GM19467 (cell line): ENCODE data around the gene CCDC157.

ENCODE experiments used
- ATAC-seq: cut with Tn5 transposase; IDR thresholded peaks from one replicate; pipeline ENCODE4 v1.9.1; 2021; ENCODE audit warnings: mild to moderate bottlenecking, moderate library complexity; ENCODE audit not compliant: unreplicated experiment

CCDC157 gene

DNA sequence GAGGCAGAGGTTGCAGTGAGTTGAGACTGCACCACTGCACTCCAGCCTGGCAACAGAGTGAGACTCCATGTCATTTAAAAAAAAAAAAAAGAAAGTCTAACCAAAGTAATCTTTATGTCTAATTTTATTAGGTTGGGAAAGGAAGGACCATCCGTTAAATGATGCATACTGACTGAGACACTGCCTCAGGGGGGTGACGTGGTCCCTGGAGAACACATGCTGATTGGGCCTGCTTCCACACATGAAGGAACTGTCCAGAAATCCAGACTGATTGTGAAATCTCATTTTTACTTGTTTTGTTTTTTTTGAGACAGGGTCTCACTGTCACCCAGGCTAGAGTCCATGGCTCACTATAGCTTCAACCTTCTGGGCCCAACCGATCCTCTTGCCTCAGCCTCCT, 5.6 kb upstream of the CCDC157 start:
- no peak for ATAC-seq

DNA sequence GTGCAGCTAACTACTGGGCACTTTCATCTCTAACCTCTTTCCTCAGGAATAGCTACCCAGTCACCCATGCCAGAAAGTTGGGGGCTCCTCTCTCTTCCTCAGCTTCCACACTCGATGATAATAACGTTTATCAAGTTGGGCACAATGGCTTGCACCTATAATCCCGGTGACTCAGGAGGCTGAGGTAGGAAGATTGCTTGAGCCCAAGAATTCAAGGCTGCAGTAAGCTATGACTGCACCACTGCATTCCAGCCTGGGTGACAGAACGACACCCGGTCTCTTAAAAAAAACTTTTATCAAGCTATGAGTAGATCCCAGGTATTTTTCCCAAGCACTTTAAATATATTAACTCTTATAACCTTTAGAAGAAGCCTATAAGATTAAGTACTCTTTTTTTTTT, 2.2 kb upstream of the CCDC157 start:
- no peak for ATAC-seq

DNA sequence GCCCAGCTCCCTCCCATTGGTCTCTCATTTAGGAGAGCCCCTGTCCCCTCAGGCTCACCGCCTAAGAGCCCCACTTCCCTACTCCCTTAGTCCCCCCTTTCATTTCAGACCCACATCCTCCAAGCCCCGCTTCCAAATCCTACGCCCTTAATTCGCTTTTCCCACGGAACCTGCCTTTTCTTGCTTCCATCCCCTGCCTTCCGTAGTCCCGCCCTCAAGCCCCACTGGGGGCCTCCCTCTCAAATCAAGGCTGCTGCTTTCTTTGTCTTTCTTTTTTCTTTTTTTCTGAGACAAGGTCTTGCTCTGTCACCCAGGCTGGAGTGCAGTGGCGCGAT, 396 bp downstream of the CCDC157 start:
- ATAC-seq, result no peak

DNA sequence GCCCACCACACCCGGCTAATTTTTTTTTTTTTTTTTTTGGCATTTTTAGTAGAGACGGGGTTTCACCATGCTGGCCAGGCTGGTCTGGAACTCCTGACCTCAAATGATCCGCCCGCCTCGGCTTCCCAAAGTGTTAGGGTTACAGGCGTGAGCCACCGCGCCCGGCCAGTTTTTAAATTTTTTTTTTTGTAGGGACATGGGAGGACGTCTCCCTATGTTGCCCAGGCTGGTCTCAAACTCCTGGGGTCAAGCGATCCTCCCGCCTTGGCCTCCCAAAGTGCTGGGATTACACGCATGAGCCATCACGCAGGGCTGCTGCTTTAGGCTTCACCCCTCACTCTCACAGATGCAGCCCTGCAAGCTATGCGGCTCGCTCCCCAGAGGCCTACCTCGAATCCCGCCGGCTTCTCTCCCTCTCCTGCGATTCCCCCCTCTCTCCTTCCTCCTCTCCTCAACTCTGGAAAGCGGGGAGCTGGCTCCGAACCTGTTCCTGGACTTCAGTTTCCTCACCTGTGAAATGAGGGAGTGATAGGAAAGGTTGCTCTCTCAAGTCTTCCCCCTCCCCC, 926 bp downstream of the CCDC157 start:
- ATAC-seq, result no peak

DNA sequence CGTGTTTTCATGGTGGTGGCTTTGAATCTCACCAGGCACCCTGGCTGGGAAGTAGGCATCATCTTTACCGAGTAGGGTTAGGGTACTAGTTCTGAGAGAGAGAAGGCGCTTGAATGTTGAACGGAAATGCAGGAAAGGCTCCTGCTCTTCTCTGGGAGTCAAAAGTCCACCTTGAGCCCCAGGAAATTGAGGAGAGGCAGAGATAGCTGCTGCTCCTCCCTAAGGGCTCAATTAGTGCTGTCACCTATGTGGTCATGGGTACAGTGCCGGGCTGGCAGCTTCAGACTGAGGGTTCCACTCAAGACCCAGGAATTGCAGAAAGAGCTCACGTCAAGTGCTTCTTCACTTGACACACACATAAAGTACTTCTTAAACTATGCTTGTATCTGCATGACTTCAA, 1.7 kb downstream of the CCDC157 start:
- no peak for ATAC-seq

DNA sequence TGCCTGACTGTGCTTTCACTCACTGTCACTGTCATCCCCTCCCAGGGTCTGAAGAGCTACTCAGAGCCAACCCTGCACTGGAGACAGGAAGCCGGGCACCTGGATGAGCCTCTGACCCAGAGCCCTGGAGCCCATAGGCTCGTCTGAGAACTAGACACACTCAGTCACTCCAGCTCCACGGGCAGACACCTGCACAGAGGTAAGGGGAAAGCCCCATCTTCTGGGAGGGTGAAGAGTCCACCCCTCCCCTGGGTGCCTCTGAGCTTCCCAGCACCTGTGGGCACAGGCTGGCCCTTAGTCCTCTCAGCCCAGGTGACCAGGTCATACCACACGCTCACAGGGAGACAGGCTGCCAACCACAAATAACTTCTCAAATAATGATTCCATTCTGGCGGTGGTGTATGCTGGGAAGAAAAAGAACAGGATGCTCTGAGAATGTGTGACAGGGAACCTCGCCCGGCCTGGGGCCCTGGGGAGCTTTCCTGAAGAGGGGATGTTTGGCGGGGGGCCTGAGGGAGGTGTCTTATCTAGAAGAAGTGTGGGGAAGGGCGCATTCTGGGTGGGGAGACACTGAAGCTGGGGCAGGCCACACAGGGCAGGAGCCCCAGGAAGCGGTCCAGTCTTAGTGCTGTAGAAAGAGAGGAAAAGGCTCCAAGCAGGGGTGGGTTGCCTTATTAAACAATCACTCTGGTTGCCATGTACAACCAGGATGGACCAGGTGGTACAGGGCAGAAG, 5.3 kb downstream of the CCDC157 start:
- no peak for ATAC-seq

DNA sequence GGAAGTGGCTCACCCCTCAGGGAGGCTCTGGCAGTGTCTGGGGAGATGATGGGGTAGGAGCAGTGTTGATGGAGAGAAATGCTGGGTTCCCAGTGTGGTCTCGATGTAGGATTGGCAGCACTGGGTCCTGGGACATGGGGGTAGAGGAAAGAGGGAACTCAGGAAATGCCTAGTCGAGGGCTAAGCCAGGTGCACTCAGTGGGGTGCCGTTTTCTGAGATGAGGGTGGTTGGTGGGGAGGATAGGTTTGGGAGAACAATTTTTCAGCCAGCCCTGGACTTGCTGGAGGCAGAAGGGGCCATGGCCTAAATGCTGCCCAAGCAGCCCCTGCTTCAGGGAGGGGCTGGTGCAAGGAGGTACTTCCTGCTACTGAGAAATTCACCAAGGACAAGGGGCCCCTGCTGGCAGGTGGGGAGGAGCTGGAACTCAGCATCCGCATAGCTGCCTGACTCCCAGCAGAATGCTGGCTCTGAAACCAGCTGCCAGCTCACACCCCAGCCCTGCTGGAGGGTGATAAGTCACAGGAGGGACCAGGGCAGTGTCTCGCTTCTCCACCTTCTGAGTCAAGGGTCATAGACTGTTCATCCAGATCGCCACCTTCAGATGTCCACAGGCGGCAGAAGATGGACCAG, 6.0 kb downstream of the CCDC157 start:
- no peak for ATAC-seq

DNA sequence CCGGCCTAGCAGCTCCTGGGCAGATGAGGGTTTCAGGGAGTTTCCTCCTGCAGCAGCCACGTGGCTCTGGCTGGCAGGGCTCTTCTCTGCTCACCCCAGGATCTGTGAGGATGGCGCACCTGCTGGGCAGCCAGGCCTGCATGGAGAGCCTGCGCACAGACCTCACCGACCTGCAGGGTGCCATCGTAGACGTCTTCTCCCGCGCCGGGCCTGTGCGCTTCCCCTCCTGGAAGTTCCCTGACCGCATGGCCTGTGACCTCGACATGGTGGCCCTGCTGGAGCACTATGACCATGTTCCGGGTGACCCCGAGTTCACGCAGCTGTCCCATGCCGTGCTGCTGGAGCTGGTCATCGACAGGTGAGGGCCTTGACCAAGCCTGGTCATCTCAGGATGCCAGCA, 9.1 kb downstream of the CCDC157 start:
- ATAC-seq, result no peak

DNA sequence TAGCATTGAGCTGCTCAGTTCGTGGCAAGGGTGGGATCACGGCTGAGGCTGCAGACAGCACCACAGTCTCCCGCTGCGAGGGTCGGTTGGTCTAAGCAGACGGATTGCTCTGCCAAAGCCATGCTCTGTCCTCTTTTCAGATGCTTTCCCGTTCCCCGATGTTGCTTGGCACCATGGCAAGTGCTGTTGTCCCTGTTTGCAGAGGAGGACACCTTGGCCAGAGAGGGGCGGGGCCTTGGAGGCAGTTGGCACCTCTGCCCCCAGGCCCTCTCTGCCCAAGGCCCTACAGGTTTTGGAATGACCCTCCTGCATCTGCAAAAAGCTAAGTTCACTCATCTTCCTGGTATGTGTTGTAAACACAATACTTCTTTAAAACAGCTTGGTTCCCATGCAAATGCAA, 11.6 kb downstream of the CCDC157 start:
- ATAC-seq, result no peak

DNA sequence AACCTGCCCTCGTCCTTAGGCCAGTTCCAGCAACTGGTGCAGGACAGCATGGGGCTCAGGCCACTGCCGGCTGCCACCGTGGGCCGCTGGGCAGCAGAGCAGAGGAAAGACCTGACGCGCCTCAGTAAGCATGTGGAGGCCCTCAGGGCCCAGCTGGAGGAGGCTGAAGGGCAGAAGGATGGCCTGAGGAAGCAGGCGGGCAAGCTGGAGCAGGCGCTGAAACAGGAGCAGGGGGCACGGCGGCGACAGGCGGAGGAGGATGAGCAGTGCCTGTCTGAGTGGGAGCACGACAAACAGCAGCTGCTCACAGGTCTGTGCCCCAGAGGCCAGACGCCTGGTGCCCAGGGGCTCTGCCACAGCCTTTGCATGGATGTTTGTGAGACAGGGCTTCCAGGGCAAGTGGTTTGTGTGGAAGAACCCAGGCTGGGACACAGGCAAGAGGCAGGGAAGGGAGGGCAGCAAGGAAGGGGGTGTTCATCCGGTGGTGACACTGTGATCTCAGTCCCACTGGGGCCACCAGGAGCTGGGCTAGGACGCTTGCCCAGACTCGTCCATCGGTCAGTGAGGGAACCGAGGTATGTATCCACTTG, 13.9 kb downstream of the CCDC157 start:
- no peak for ATAC-seq

DNA sequence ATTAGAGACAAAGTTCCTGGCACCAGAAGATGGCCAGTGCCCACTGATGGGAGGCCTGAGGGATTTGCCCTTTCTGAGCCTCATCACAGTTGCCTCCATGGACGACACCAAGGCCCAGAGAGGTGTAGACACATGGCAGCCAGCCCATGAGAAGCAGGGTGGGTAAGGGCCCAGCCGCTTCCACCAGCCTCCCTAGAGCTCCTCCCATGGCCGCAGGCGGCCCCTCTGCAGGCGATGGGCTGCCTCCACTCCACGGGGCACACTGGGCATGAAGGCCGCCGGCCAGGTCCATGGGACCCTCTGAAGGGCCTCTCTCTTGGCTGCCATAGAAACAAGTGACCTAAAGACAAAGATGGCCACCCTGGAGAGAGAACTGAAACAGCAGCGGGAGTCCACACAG, 14.5 kb downstream of the CCDC157 start:
- no peak for ATAC-seq

DNA sequence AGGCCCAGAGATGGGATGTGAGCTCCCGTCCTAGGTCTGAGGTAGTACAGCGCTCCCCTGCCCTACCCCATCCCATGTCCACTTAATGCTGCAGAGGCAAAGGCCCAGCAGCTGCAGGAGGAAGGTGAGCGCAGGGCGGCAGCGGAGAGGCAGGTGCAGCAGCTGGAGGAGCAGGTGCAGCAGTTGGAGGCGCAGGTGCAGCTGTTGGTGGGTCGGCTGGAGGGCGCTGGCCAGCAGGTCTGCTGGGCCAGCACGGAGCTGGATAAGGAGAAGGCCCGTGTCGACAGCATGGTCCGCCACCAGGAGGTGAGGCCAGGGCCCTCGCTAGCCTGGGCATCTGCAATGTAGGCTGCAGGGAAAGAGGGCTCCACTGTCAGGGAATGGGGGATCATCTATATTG, 15.2 kb downstream of the CCDC157 start:
- no peak for ATAC-seq

DNA sequence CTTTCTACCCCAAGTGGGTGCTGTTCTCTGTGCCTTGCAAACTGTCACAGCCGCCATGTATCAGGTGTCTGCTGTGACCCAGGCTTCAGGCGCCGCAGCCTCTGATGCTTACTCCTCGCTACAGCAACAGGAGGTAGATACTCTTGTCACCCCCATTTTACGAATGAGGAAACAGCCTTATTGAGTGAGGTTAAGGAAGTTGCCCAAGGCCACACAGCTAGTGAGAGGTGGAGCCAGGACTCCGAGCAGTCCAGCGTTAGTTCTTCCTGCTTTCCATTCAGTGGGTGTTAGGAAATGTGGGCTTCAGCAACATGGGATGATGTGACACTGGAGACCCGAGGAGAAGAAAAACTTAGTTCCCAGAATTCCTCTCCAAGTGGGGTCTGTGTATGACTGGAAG, 16.1 kb downstream of the CCDC157 start:
- no peak for ATAC-seq

DNA sequence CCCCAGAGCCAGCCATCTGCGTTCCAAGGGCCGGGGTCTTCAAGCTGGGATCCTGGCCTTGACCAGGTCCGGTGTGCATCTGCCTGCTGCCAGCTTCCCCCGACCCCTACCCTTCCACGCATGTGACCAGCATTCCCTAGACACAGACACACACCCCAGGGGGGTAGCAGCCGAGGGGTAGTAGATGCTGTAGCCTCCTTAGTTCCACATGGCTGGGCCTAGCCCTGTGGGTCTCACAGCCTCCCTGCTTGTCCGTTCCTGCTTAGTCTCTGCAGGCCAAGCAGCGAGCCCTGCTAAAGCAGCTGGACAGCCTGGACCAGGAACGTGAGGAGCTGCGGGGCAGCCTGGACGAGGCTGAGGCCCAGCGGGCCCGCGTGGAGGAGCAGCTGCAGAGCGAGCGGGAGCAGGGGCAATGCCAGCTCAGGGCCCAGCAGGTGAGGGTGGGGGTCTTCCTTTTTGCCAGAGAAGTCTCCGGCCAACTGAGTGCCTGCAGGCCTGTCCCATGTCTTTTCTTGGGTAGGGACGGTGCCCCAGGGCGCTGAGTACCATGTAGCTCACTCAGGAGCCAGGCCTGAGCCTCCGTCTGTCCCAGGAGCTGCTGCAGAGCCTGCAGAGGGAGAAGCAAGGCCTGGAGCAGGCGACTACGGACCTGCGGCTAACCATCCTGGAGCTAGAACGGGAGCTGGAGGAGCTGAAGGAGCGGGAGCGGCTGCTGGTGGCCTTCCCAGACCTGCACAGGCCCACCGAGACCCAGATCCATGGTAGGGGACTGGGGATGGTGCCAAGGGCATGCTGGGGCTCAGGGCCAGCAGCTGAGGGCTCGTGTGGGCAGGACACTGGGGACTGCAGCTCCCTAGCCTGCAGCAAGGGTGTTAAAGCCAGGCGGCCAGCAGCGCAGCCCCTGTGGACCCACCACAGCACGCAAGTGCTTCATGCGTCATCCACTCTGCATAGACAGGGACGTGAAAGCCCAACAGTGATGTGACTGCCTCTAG, 16.8 kb downstream of the CCDC157 start:
- no peak for ATAC-seq

DNA sequence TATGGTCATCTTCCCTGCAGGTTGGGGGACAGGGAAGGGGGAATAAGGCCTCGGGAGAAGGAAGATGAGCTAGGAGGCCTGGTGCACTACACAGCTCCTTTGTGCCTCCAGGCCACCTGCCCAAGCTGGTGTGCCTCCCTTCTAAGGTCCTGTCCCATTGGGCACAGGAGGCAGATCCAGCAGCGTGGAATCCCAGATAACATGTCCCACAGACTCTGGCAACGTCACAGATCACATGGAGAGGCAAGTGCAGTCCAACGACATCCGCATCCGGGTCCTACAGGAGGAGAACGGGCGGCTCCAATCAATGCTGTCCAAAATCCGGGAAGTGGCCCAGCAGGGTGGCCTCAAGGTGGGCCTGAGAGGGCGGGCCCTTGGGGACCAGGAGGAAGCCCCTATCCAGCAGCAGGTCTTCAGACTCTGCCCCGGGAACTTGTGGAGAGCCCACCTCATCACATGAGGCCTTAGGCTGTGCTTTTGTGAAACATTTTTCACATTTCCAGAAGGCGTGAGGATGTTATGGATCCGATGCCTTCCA, 18.6 kb downstream of the CCDC157 start:
- ATAC-seq, result no peak

DNA sequence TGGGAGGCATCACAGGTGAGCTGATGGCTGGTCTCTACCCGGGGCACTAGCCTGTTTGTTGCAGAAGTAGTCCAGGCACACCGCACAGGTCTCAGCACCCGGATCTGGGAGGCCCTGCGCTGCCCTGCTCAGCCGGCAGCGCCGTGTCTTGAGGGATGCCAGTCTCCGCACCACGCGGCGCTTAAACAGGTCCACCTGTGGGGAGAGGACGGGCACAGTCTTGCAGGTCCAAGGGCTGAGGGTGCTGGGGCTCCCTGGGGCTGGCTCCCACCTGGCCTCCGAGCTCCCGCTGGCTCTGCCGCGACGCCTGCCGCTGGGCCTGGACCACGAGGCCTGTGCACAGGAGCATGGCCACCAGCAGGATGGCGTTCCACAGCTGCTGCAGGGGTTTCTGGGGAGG, 23.2 kb downstream of the CCDC157 start:
- ATAC-seq, result no peak

DNA sequence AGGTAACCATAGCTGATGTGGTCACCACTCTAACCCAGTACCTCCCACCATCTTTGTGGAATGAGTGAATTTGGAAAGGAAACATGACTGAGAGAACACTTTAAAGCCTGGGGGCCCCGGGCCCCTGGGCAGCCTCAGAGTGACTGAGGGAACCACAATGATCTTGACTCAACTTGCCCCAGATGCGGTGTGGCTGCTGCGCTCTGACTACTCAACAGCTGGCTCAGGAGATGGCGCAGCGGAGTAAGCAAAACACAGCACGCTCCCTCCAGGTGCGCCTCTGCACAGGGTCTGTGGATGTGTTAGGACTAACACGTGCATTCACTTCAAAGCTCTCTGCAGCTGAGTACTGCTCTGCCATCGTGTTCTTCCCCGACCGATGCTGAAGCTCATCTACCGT, 24.5 kb downstream of the CCDC157 start:
- ATAC-seq, result no peak

DNA sequence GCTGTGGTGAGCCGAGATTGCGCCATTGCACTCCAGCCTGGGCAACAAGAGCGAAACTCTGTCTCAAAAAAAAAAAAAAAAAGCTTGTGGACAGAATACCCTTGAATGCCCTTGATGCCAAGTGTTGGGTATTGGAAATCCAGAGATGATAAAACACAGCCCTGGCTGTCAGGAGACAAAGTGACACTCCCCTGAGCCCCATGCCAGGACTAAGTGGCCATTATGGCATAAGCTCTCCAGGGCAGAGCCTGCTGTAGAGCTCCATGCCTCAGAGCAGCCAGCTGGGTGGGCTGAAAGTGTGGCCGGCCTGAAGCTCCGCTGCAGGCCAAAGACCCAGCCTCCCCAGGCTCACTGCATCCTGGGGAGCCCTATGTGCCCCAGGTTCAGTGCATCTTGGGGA, 25.5 kb downstream of the CCDC157 start:
- no peak for ATAC-seq

DNA sequence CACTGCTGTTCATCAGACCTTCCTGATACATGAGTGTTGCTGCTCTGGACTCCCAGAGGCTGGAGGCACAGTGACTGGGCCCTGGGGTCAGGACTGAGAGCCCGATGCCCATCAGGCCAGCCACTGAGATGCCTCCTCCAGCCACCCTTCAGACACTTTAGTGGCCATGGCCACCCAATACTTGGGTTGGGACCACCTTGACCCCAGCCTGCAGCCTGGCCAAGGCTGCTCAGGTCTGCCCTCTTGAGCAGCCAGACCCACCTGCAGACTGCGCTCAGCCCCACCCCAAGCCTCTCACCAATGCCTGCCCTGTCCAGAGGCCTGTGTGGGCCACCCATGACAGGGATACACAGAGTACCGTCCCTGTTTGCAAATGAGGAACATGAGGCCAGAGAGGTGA, 26.3 kb downstream of the CCDC157 start:
- ATAC-seq, result no peak

DNA sequence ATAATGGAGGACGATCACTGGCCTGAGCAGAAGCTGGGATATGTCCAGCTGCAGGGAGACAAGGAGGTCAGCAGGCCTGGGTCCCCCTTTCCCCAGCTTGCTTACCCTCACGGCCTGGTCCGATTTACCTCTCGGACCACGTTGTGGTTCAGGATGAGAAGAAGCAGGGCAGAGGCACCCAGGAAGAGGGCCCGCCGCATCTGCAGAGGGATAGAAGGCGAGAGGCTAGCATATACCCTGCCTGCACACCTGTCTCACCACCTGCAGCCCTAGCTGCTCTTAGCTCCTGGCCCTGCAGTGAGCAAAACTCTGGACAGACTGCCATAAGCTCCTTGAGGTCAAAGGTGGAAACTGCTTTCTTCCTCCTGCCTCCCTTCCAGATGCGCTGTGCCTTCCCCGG, 29.1 kb downstream of the CCDC157 start:
- ATAC-seq, result no peak

DNA sequence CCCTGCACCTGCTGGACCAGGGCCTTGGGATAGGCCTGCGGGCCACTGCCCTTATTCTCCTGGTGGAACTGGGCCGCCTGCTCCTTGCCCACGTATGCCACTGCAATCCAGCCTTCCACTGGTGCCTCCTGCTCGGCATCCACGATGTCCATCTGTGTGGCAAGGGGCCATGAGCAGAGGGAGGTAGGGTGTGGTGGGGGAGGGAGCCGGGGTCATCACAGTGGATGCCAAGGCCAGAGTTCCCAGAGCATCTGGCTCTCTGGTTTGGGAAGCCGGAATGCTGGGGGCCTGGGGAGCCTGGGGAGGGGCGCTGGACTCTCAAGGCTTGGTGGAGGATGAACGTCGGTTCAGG, 29.8 kb downstream of the CCDC157 start:
- ATAC-seq, result no peak
